LHCN-M2 (cell line): ENCODE data around the gene JARID2. TPM values are rescaled to one million over a fixed set of nuclear protein-coding genes. Genes with fewer than 3 reads are reported as not detected.

Experiments used
- DNase-seq: peaks from one replicate; pipeline ENCODE4 v3.0.0-alpha.2; 2012; ENCODE audit warnings: low read depth
- total RNA-seq: library from RNA; depleted of rRNA; stranded (reverse); fragments of >200 nt; gene quantifications from 2 replicates; pipeline ENCODE4 v1.2.3, GENCODE V29; 2014

The JARID2 gene
- total RNA-seq, 1 experiment from 2014 or later, result 3.8 TPM

- peak; percentile 12 for DNase-seq
These were observed 1.0 kb downstream of the JARID2 start for GRCh38 chr6:15246666-15247499.

- peak; percentile 44 for DNase-seq
These were observed 1.9 kb downstream of the JARID2 start for GRCh38 chr6:15247500-15248450.

GRCh38 chr6:15248451-15249370 is 2.8 kb downstream of the JARID2 start:
- peak; percentile 97 for DNase-seq

GRCh38 chr6:15249371-15250019 is 3.6 kb downstream of the JARID2 start:
- no peak for DNase-seq

GRCh38 chr6:15250187-15251168 is 4.6 kb downstream of the JARID2 start:
- no peak for DNase-seq

- DNase-seq, result no peak
These were observed 6.3 kb downstream of the JARID2 start for GRCh38 chr6:15252195-15252594.

GRCh38 chr6:15253203-15254022 is 7.5 kb downstream of the JARID2 start:
- DNase-seq, result no peak

GRCh38 chr6:15254070-15254975 is 8.5 kb downstream of the JARID2 start:
- DNase-seq, result peak; percentile 91

GRCh38 chr6:15255481-15255880 is 9.6 kb downstream of the JARID2 start:
- DNase-seq, result peak; percentile 46

GRCh38 chr6:15255909-15256395 is 10.1 kb downstream of the JARID2 start:
- DNase-seq, result no peak

- DNase-seq, result peak; percentile 38
These were observed 10.8 kb downstream of the JARID2 start for GRCh38 chr6:15256538-15257271.

- no peak for DNase-seq
These were observed 11.7 kb downstream of the JARID2 start for GRCh38 chr6:15257357-15258132.

GRCh38 chr6:15259766-15260098 is 13.9 kb downstream of the JARID2 start:
- DNase-seq, result peak; percentile 28

GRCh38 chr6:15260099-15260821 is 14.4 kb downstream of the JARID2 start:
- no peak for DNase-seq

- DNase-seq, result no peak
These were observed 18.0 kb downstream of the JARID2 start for GRCh38 chr6:15263780-15264374.
